HEK293 (cell line): ENCODE data around the gene PRDM13.
A peak's percentile ranks its signal among the peaks of the same experiment; 100 is the strongest.

ENCODE experiments used
- AEBP2 ChIP-seq: fragments of 450-650 bp; formaldehyde crosslinking; IDR thresholded peaks from 2 replicates; pipeline ENCODE4 v1.5.1; 2016; ENCODE audit warnings: missing biosample characterization, missing genetic modification characterization, borderline replicate concordance
- EGR2 ChIP-seq: fragments of 450-650 bp; formaldehyde crosslinking; IDR thresholded peaks from 2 replicates; pipeline ENCODE4 v1.5.1; 2016; ENCODE audit warnings: low read depth, missing biosample characterization, missing genetic modification characterization
- GLI4 ChIP-seq: fragments of 450-650 bp; formaldehyde crosslinking; IDR thresholded peaks from 2 replicates; pipeline ENCODE4 v1.5.1; 2016; ENCODE audit warnings: missing biosample characterization, missing genetic modification characterization
- HIC1 ChIP-seq: fragments of 450-650 bp; formaldehyde crosslinking; IDR thresholded peaks from 2 replicates; pipeline ENCODE4 v1.5.1; 2016; ENCODE audit warnings: missing biosample characterization, missing genetic modification characterization
- HOXA7 ChIP-seq: sonication (generic); formaldehyde crosslinking; IDR thresholded peaks from 2 replicates; pipeline ENCODE4 v1.8.1; 2022; ENCODE audit warnings: missing genetic modification reagents, borderline replicate concordance
- MEIS1 ChIP-seq: sonication (generic); formaldehyde crosslinking; IDR thresholded peaks from 2 replicates; pipeline ENCODE4 v1.8.1; 2022; ENCODE audit warnings: missing genetic modification reagents, mild to moderate bottlenecking, borderline replicate concordance
- PRDM6 ChIP-seq: fragments of 450-650 bp; formaldehyde crosslinking; IDR thresholded peaks from 2 replicates; pipeline ENCODE4 v1.5.1; 2017; ENCODE audit warnings: missing biosample characterization, missing genetic modification characterization
- SETDB1 ChIP-seq: IDR thresholded peaks from one replicate; pipeline ENCODE4 v1.6.1; 2017; ENCODE audit warnings: mild to moderate bottlenecking, low read length, moderate library complexity, mixed read lengths; ENCODE audit not compliant: insufficient read length
- YY1 ChIP-seq: fragments of 450-650 bp; formaldehyde crosslinking; IDR thresholded peaks from 2 replicates; pipeline ENCODE4 v1.5.1; 2018; ENCODE audit warnings: missing biosample characterization, missing genetic modification characterization
- ZBTB20 ChIP-seq: fragments of 450-650 bp; formaldehyde crosslinking; IDR thresholded peaks from 2 replicates; pipeline ENCODE4 v1.5.1; 2016; ENCODE audit warnings: missing biosample characterization, missing genetic modification characterization
- ZEB2 ChIP-seq: fragments of 450-650 bp; formaldehyde crosslinking; IDR thresholded peaks from 2 replicates; pipeline ENCODE4 v1.5.1; 2016; ENCODE audit warnings: missing biosample characterization, missing genetic modification characterization
- ZFP41 ChIP-seq: fragments of 450-650 bp; formaldehyde crosslinking; IDR thresholded peaks from 2 replicates; pipeline ENCODE4 v1.5.1; 2016; ENCODE audit warnings: missing biosample characterization, missing genetic modification characterization, borderline replicate concordance
- ZNF146 ChIP-seq: fragments of 450-650 bp; formaldehyde crosslinking; IDR thresholded peaks from 2 replicates; pipeline ENCODE4 v1.5.1; 2016; ENCODE audit warnings: missing biosample characterization, missing genetic modification characterization
- ZNF266 ChIP-seq: fragments of 450-650 bp; formaldehyde crosslinking; IDR thresholded peaks from 2 replicates; pipeline ENCODE4 v1.5.1; 2016; ENCODE audit warnings: missing biosample characterization, missing genetic modification characterization, low read depth
- ZNF324 ChIP-seq: fragments of 450-650 bp; formaldehyde crosslinking; IDR thresholded peaks from 2 replicates; pipeline ENCODE4 v1.5.1; 2016; ENCODE audit warnings: missing biosample characterization, missing genetic modification characterization
- ZNF398 ChIP-seq: fragments of 450-650 bp; formaldehyde crosslinking; IDR thresholded peaks from 2 replicates; pipeline ENCODE4 v1.5.1; 2017; ENCODE audit warnings: missing biosample characterization, missing genetic modification characterization
- ZNF48 ChIP-seq: fragments of 450-650 bp; formaldehyde crosslinking; IDR thresholded peaks from 2 replicates; pipeline ENCODE4 v1.5.1; 2016; ENCODE audit warnings: missing biosample characterization, missing genetic modification characterization
- ZNF510 ChIP-seq: fragments of 450-650 bp; formaldehyde crosslinking; IDR thresholded peaks from 2 replicates; pipeline ENCODE4 v1.5.1; 2018; ENCODE audit warnings: mild to moderate bottlenecking, missing genetic modification characterization, missing biosample characterization; ENCODE audit not compliant: insufficient replicate concordance
- ZNF513 ChIP-seq: fragments of 450-650 bp; IDR thresholded peaks from 2 replicates; pipeline ENCODE4 v1.5.1; 2018; ENCODE audit warnings: missing biosample characterization, missing genetic modification characterization
- ZNF514 ChIP-seq: fragments of 450-650 bp; formaldehyde crosslinking; IDR thresholded peaks from 2 replicates; pipeline ENCODE4 v1.5.1; 2016; ENCODE audit warnings: missing biosample characterization, missing genetic modification characterization
- ZNF521 ChIP-seq: fragments of 450-650 bp; formaldehyde crosslinking; IDR thresholded peaks from 2 replicates; pipeline ENCODE4 v1.5.1; 2017; ENCODE audit warnings: missing biosample characterization, mild to moderate bottlenecking, missing genetic modification characterization
- ZNF544 ChIP-seq: fragments of 450-650 bp; formaldehyde crosslinking; IDR thresholded peaks from 2 replicates; pipeline ENCODE4 v1.5.0; 2017; ENCODE audit warnings: missing biosample characterization, missing genetic modification characterization
- ZNF555 ChIP-seq: fragments of 450-650 bp; formaldehyde crosslinking; conservative IDR thresholded peaks from 2 replicates; pipeline ENCODE4 v1.5.1; 2017; ENCODE audit warnings: missing biosample characterization, mild to moderate bottlenecking, missing genetic modification characterization, inconsistent platforms
- ZNF561 ChIP-seq: fragments of 450-650 bp; IDR thresholded peaks from 2 replicates; pipeline ENCODE4 v1.5.1; 2018; ENCODE audit warnings: missing biosample characterization, missing genetic modification characterization, borderline replicate concordance
- ZNF701 ChIP-seq: fragments of 450-650 bp; formaldehyde crosslinking; IDR thresholded peaks from 2 replicates; pipeline ENCODE4 v1.5.1; 2016; ENCODE audit warnings: missing biosample characterization, missing genetic modification characterization
- ZSCAN30 ChIP-seq: fragments of 450-650 bp; IDR thresholded peaks from 2 replicates; pipeline ENCODE4 v1.5.1; 2018; ENCODE audit warnings: missing biosample characterization, mild to moderate bottlenecking, missing genetic modification characterization, moderate library complexity
- ZSCAN4 ChIP-seq: fragments of 450-650 bp; formaldehyde crosslinking; IDR thresholded peaks from 2 replicates; pipeline ENCODE4 v1.5.1; 2017; ENCODE audit warnings: missing biosample characterization, missing genetic modification characterization
- TF ChIP-seq, protein P1 (sequence below): fragments of 450-650 bp; formaldehyde crosslinking; IDR thresholded peaks from 2 replicates; pipeline ENCODE4 v1.5.1; 2016; ENCODE audit warnings: missing biosample characterization, missing genetic modification characterization

PRDM13 gene

GRCh38 chr6:99568103-99568933 is 38.3 kb upstream of the PRDM13 start, which contains the start of gene CCNC (continued):
- TF ChIP-seq YY1 (tag by site-specific recombination) (peak; percentile 85), ZBTB20 (tag by site-specific recombination) (peak; percentile 62; the same call in 1 of the 2 replicates), EGR2 (tag by site-specific recombination) (no peak), ZNF324 (tag by site-specific recombination) (peak; percentile 99), ZNF398 (peak; percentile 40; the same call in 1 of the 2 replicates), SETDB1 (peak; percentile 81), ZSCAN4 (tag by site-specific recombination) (peak; percentile 35; the same call in 1 of the 2 replicates), ZNF510 (tag by site-specific recombination) (no peak), ZFP41 (tag by site-specific recombination) (no peak), GLI4 (tag by site-specific recombination) (no peak), ZSCAN30 (tag by site-specific recombination) (peak; percentile 96), MEIS1 (CRISPR knock-in tag) (no peak), ZNF146 (tag by site-specific recombination) (no peak), HOXA7 (CRISPR knock-in tag) (no peak), ZNF561 (tag by site-specific recombination) (peak; percentile 88), ZNF701 (no peak), HIC1 (tag by site-specific recombination) (no peak), ZNF48 (tag by site-specific recombination) (no peak), ZNF555 (tag by site-specific recombination) (no peak), ZNF544 (tag by site-specific recombination) (no peak), ZNF266 (tag by site-specific recombination) (no peak), ZNF513 (tag by site-specific recombination) (peak; percentile 86), ZEB2 (peak; percentile 89), PRDM6 (tag by site-specific recombination) (no peak), AEBP2 (tag by site-specific recombination) (no peak), ZNF521 (tag by site-specific recombination) (no peak), ZNF514 (tag by site-specific recombination) (no peak)
- TF ChIP-seq, protein P1, sequence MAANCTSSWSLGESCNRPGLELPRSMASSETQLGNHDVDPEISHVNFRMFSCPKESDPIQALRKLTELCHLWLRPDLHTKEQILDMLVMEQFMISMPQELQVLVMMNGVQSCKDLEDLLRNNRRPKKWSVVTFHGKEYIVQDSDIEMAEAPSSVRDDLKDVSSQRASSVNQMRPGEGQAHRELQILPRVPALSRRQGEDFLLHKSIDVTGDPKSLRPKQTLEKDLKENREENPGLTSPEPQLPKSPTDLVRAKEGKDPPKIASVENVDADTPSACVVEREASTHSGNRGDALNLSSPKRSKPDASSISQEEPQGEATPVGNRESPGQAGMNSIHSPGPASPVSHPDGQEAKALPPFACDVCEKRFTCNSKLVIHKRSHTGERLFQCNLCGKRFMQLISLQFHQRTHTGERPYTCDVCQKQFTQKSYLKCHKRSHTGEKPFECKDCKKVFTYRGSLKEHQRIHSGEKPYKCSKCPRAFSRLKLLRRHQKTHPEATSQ (tag by site-specific recombination) = peak; percentile 83; the same call in 1 of the 2 replicates
